ENCODE data around the gene TNS3.

GRCh38 chr7:47376991-47377616, 204.8 kb downstream of the TNS3 start:
- TF ChIP-seq POLR2A (IDR thresholded peaks at IDR 0.05; ENCODE audit: low read depth, low read length) (no peak), CBX5 (IDR thresholded peaks at IDR 0.05; ENCODE audit: low read depth) (no peak)

Measured in GM12878 (cell line).